GM19397 (cell line): ENCODE data around the gene EVA1A.

Source experiments
- ATAC-seq: cut with Tn5 transposase; IDR thresholded peaks from one replicate; pipeline ENCODE4 v1.9.1; 2021; ENCODE audit warnings: mild to moderate bottlenecking, moderate library complexity; ENCODE audit not compliant: unreplicated experiment

The EVA1A gene

GRCh38 chr2:75521225-75521872 is 39.4 kb downstream of the EVA1A start:
- no peak for ATAC-seq

GRCh38 chr2:75519843-75520242 is 40.9 kb downstream of the EVA1A start:
- no peak for ATAC-seq

- ATAC-seq = no peak
Observed at GRCh38 chr2:75518638-75519465, 41.9 kb downstream of the EVA1A start.

- ATAC-seq = no peak
Observed at GRCh38 chr2:75517547-75518230, 43.0 kb downstream of the EVA1A start.

GRCh38 chr2:75516378-75517360 is 44.1 kb downstream of the EVA1A start:
- no peak for ATAC-seq

GRCh38 chr2:75515584-75516368 is 45.0 kb downstream of the EVA1A start:
- ATAC-seq = no peak

GRCh38 chr2:75513616-75514170 is 47.0 kb downstream of the EVA1A start:
- ATAC-seq = no peak

- ATAC-seq = no peak
Observed at GRCh38 chr2:75512455-75513212, 48.1 kb downstream of the EVA1A start.

GRCh38 chr2:75506101-75506697 is 54.5 kb downstream of the EVA1A start:
- no peak for ATAC-seq

- ATAC-seq = no peak
Observed at GRCh38 chr2:75505012-75505411, 55.7 kb downstream of the EVA1A start.

GRCh38 chr2:75503048-75503607 is 57.6 kb downstream of the EVA1A start:
- no peak for ATAC-seq

GRCh38 chr2:75500633-75501032 is 60.1 kb downstream of the EVA1A start:
- ATAC-seq = no peak

- no peak for ATAC-seq
Observed at GRCh38 chr2:75499534-75499933, 61.2 kb downstream of the EVA1A start.

- no peak for ATAC-seq
Observed at GRCh38 chr2:75498907-75499306, 61.8 kb downstream of the EVA1A start.

- ATAC-seq = no peak
Observed at GRCh38 chr2:75497256-75497655, 63.5 kb downstream of the EVA1A start.

GRCh38 chr2:75495862-75496261 is 64.9 kb downstream of the EVA1A start:
- ATAC-seq = no peak

- ATAC-seq = no peak
Observed at GRCh38 chr2:75494137-75494769, 66.5 kb downstream of the EVA1A start.

GRCh38 chr2:75493230-75493629 is 67.5 kb downstream of the EVA1A start:
- no peak for ATAC-seq
